ENCODE data around the gene VSTM1. TPM values are rescaled to one million over a fixed set of nuclear protein-coding genes. Genes with fewer than 3 reads are reported as not detected.
"Not testable (repeated sequence)": the region's sequence is repeated elsewhere in the genome, so short reads cannot be mapped to it uniquely, and the experiment has no call there.

Gene VSTM1
- total RNA-seq, 1 experiment from 2014 or later, result not detected

- Histone ChIP-seq H3K4me3 (ENCODE audit: insufficient read depth, low read depth, low read length) (peak overlapping the region; percentile 68), H3K36me3 (replicated peaks; ENCODE audit: control insufficient read depth, insufficient read depth, low read length) (no peaks in the 10 kb centered on the region), H3K27me3 (ENCODE audit: control insufficient read depth, insufficient read depth, low read length) (peaks cover 17% of the 10 kb centered on the region)
- peak; percentile 54 for DNase-seq
Measured at GRCh38 chr19:54095136-54095858, 31.6 kb upstream of the VSTM1 start.

DNA sequence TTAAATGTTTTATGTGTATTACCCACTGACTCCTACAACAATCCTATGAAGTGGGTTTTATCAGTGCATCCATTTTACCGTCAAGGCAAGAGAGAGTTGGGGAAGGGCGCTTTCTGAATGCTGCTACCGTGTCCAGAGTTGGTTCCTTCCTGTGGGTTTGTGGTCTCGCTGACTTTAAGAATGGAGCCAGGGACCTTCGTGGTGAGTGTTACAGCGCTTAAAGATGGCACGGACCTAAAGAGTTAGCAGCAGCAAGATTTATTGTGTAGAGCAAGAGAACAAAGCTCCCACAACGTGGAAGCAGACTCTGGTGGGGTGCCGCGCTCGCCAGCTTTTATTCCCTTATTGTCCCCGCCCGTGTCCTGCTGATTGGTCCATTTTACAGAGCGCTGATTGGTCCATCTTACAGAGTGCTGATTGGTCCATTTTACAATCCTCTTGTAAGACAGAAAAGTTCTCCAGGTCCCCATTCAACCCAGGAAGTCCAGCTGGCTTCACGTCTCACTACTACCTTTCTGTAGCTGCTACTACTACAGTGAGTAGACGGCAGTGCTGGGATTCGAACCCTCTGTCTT lies 30.8 kb upstream of the VSTM1 start:
- DNase-seq, result no peak
- Histone ChIP-seq H3K36me3 (replicated peaks; ENCODE audit: control insufficient read depth, insufficient read depth, low read length) (no peaks in the 10 kb centered on the region), H3K4me3 (ENCODE audit: insufficient read depth, low read depth, low read length) (no peak overlapping the region), H3K27me3 (ENCODE audit: control insufficient read depth, insufficient read depth, low read length) (peaks cover 17% of the 10 kb centered on the region)

- DNase-seq, result no peak
- no peaks in the 10 kb centered on the region for H3K36me3 ChIP-seq (replicated peaks; ENCODE audit: control insufficient read depth, insufficient read depth, low read length)
- H3K4me3 ChIP-seq (ENCODE audit: insufficient read depth, low read depth, low read length), result no peak overlapping the region
- no peaks in the 10 kb centered on the region for H3K27me3 ChIP-seq (ENCODE audit: control insufficient read depth, insufficient read depth, low read length)
Measured at GRCh38 chr19:54084410-54084809, 20.7 kb upstream of the VSTM1 start.

- no peak for DNase-seq
- Histone ChIP-seq H3K36me3 (replicated peaks; ENCODE audit: control insufficient read depth, insufficient read depth, low read length) (no peaks in the 10 kb centered on the region), H3K4me3 (ENCODE audit: insufficient read depth, low read depth, low read length) (no peak within 1 kb of the TSS)
Measured at GRCh38 chr19:54081032-54081431, 17.3 kb upstream of the VSTM1 start, which contains the start of gene TARM1. TARM1 (minus strand) TSS chr19:54081365; CDS start chr19:54081340, 25 bp downstream.

GRCh38 chr19:54077334-54077733 lies 13.6 kb upstream of the VSTM1 start:
- Histone ChIP-seq H3K36me3 (replicated peaks; ENCODE audit: control insufficient read depth, insufficient read depth, low read length) (no peaks in the 10 kb centered on the region), H3K4me3 (ENCODE audit: insufficient read depth, low read depth, low read length) (no peak overlapping the region), H3K27me3 (ENCODE audit: control insufficient read depth, insufficient read depth, low read length) (no peaks in the 10 kb centered on the region)
- no peak for DNase-seq

More at GRCh38 chr19:54081032-54081431, 17.3 kb upstream of the VSTM1 start, which contains the start of gene TARM1:
- H3K27me3 ChIP-seq (ENCODE audit: control insufficient read depth, insufficient read depth, low read length), result no peaks in the 10 kb centered on the region

DNA sequence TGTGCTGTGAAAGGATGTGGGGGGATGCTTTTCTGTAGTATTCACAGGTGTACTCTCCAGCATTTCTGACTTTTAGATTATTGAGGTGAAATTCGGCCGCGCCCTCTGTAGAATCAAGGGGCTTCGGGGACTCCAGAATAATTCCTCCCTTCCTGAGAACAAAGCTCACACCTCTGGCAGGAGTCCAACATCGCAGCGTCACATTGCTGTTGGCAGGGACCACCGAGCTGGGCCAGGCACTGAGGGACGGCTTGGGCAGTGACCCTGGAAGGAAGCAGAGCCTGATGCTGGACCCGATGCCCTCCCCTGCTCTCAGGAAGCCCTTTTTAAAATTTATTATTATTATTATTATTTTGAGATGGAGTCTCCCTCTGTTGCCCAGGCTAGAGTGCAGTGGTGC lies 11.2 kb upstream of the VSTM1 start:
- no peaks in the 10 kb centered on the region for H3K36me3 ChIP-seq (replicated peaks; ENCODE audit: control insufficient read depth, insufficient read depth, low read length)
- no peak overlapping the region for H3K4me3 ChIP-seq (ENCODE audit: insufficient read depth, low read depth, low read length)
- H3K27me3 ChIP-seq (ENCODE audit: control insufficient read depth, insufficient read depth, low read length), result no peaks in the 10 kb centered on the region
- DNase-seq, result no peak

- DNase-seq, result no peak
- no peaks in the 10 kb centered on the region for H3K36me3 ChIP-seq (replicated peaks; ENCODE audit: control insufficient read depth, insufficient read depth, low read length)
- H3K27me3 ChIP-seq (ENCODE audit: control insufficient read depth, insufficient read depth, low read length), result no peaks in the 10 kb centered on the region
- H3K4me3 ChIP-seq (ENCODE audit: insufficient read depth, low read depth, low read length), result no peak overlapping the region
Measured at GRCh38 chr19:54073829-54074228, 10.1 kb upstream of the VSTM1 start.

GRCh38 chr19:54069470-54069869 lies 5.8 kb upstream of the VSTM1 start:
- Histone ChIP-seq H3K27me3 (ENCODE audit: control insufficient read depth, insufficient read depth, low read length) (no peaks in the 10 kb centered on the region), H3K4me3 (ENCODE audit: insufficient read depth, low read depth, low read length) (no peak overlapping the region), H3K36me3 (replicated peaks; ENCODE audit: control insufficient read depth, insufficient read depth, low read length) (no peaks in the 10 kb centered on the region)
- no peak for DNase-seq

DNA sequence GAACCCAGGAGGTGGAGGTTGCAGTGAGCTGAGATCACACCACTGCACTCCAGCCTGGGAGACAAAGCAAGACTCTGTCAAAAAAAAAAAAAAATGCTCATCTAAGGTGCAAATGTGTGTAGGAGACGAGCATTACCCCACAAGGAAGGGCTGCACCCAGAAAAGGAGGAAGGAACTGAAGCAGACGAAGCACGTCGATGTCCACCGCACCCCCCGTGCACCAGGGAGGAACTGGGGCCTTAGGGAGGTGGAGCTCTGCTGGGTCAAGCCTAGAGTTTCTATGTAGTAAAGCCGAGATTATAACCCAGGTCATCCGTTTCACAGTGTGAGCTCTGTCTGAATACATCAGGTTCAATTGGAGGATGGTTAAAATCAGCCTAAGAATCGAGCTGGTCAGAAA lies 1.1 kb downstream of the VSTM1 start:
- H3K36me3 ChIP-seq (replicated peaks; ENCODE audit: control insufficient read depth, insufficient read depth, low read length), result no peaks in the 10 kb centered on the region
- H3K4me3 ChIP-seq (ENCODE audit: insufficient read depth, low read depth, low read length), result no peak overlapping the region
- DNase-seq, result no peak
- no peaks in the 10 kb centered on the region for H3K27me3 ChIP-seq (ENCODE audit: control insufficient read depth, insufficient read depth, low read length)

DNA sequence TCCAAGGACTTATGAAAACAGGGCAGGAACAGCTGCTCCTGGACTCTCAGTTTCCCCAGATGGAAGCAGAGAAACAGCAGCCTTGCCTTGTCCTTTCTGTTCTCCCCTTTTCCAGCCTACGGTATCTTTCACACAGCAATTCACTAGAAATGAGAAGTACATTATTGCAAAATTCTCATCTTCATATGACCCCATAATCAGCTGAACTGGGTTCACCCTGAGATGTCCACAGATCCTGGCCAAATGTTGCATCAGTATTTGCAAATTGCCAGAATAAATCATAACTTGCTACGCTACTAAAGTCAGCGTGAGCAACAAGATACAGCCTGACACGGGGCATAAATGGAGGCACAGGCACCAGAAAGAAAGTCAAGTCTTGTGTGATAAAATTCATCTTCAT lies 16.1 kb downstream of the VSTM1 start:
- DNase-seq, result no peak
- Histone ChIP-seq H3K36me3 (replicated peaks; ENCODE audit: control insufficient read depth, insufficient read depth, low read length) (no peaks in the 10 kb centered on the region), H3K4me3 (ENCODE audit: insufficient read depth, low read depth, low read length) (no peak overlapping the region), H3K27me3 (ENCODE audit: control insufficient read depth, insufficient read depth, low read length) (no peaks in the 10 kb centered on the region)

DNA sequence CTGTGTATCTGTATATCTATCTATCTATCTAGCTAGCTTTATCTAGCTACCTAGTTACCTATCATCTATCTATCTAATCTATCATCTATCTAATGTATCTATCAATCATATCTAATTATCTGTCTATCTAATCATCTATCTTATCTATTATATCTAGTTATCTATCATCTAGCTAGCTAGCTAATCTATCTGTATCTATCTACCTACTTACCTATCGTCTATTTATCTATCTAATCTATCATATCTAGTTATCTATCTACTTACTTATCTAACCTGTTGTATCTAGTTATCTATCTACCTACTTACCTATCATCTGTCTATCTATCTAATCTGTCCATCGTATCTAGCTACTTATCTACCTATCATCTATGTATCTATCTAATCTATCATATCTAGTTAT lies 17.9 kb downstream of the VSTM1 start:
- DNase-seq, result no peak
- H3K27me3 ChIP-seq (ENCODE audit: control insufficient read depth, insufficient read depth, low read length), result no peaks in the 10 kb centered on the region
- H3K4me3 ChIP-seq (ENCODE audit: insufficient read depth, low read depth, low read length), result no peak overlapping the region
- no peaks in the 10 kb centered on the region for H3K36me3 ChIP-seq (replicated peaks; ENCODE audit: control insufficient read depth, insufficient read depth, low read length)

DNA sequence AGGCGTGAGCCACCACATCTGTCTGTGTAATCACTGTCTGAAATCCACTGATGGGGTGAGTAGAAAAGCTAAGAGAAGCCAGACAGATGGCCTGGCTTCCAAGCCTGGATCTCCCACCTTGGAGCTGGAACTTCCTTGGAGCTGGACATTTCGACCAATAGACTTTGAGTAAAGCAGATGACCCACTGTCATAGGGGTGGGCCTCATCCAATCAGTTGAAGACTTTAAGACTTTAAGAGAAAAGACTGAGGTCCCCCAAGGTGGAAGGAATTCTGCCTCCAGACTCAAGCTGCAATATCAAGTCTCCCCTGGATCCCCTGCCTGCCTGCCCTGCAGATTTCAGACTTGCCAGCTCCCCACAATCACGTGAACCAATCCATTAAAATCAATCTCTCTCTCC lies 20.7 kb downstream of the VSTM1 start:
- no peak overlapping the region for H3K4me3 ChIP-seq (ENCODE audit: insufficient read depth, low read depth, low read length)
- no peaks in the 10 kb centered on the region for H3K36me3 ChIP-seq (replicated peaks; ENCODE audit: control insufficient read depth, insufficient read depth, low read length)
- no peak for DNase-seq
- no peaks in the 10 kb centered on the region for H3K27me3 ChIP-seq (ENCODE audit: control insufficient read depth, insufficient read depth, low read length)

- no peak overlapping the region for H3K4me3 ChIP-seq (ENCODE audit: insufficient read depth, low read depth, low read length)
- no peaks in the 10 kb centered on the region for H3K36me3 ChIP-seq (replicated peaks; ENCODE audit: control insufficient read depth, insufficient read depth, low read length)
- DNase-seq, result peak; percentile 37
- H3K27me3 ChIP-seq (ENCODE audit: control insufficient read depth, insufficient read depth, low read length), result no peaks in the 10 kb centered on the region
Measured at GRCh38 chr19:54041969-54042606, 21.6 kb downstream of the VSTM1 start.

DNA sequence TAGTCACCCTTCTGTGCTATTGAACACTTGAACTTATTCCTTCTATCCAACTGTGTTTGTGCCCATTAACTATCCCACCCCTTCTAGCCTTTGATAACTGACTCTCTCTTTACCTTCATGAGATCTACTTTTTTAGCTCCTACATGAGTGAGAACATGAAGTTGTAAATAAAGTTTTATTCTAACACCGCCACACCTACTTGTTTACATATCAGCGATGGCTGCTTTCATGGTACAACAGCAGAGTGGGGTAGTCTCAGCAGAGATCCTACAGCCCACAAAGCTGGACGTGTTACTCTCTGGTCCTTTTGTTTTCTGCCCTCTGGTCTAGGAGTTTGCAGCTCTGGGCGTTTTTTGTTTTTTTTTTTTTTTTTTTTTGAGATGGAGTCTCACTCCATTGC lies 23.7 kb downstream of the VSTM1 start:
- no peaks in the 10 kb centered on the region for H3K27me3 ChIP-seq (ENCODE audit: control insufficient read depth, insufficient read depth, low read length)
- H3K4me3 ChIP-seq (ENCODE audit: insufficient read depth, low read depth, low read length), result no peak overlapping the region
- no peaks in the 10 kb centered on the region for H3K36me3 ChIP-seq (replicated peaks; ENCODE audit: control insufficient read depth, insufficient read depth, low read length)
- no peak for DNase-seq

DNA sequence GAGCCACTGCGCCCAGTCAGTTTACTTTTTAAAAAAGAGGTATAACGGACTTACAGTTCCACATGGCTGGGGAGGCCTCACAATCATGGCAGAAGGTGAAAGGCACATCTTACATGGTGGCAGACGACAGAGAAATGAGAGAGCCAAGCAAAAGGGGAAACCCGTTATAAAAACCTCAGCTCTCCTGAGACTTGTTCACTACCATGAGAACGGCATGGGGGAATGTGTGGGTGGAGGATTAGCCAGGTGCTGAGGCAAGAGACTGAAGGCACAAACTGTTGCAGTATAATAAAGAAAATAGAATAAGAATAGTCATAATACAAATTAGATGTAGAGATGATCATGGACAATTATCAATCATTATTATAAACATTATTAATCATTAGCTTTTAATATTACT lies 27.2 kb downstream of the VSTM1 start:
- H3K4me3 ChIP-seq (ENCODE audit: insufficient read depth, low read depth, low read length); H3K27me3 ChIP-seq (ENCODE audit: control insufficient read depth, insufficient read depth, low read length); H3K36me3 ChIP-seq (replicated peaks; ENCODE audit: control insufficient read depth, insufficient read depth, low read length); DNase-seq: not testable (repeated sequence)
